H9 (cell line): ENCODE data around the gene NRP2. TPM values are rescaled to one million over a fixed set of nuclear protein-coding genes. Genes with fewer than 3 reads are reported as not detected.
A peak's percentile ranks its signal among the peaks of the same experiment; 100 is the strongest.

Source experiments
- DNase-seq: peaks from one replicate; pipeline ENCODE4 v3.0.0-alpha.2; 2017
- H2AFZ ChIP-seq: one replicate; pipeline ENCODE4 v1.6.1; 2013; ENCODE audit warnings: mild to moderate bottlenecking, low read length, control low read depth, moderate library complexity
- H2AK5ac ChIP-seq: 2 replicates; pipeline ENCODE4 v1.6.1; 2013; ENCODE audit warnings: low read length, control low read depth, mixed read lengths; ENCODE audit not compliant: insufficient read length
- H2BK120ac ChIP-seq: one replicate; pipeline ENCODE4 v1.6.1; 2013; ENCODE audit warnings: low read depth, mild to moderate bottlenecking, low read length, control low read depth, inconsistent platforms; ENCODE audit not compliant: poor library complexity, severe bottlenecking
- H2BK12ac ChIP-seq: 2 replicates; pipeline ENCODE4 v1.6.1; 2013; ENCODE audit warnings: low read length, control low read depth, mixed read lengths, low read depth; ENCODE audit not compliant: insufficient read length
- H2BK15ac ChIP-seq: 2 replicates; pipeline ENCODE4 v1.6.1; 2013; ENCODE audit warnings: low read depth, low read length, control low read depth
- H2BK20ac ChIP-seq: one replicate; pipeline ENCODE4 v1.6.1; 2013; ENCODE audit warnings: low read depth, mild to moderate bottlenecking, low read length, control low read depth, inconsistent platforms; ENCODE audit not compliant: poor library complexity, severe bottlenecking
- H2BK5ac ChIP-seq: 2 replicates; pipeline ENCODE4 v1.6.1; 2013; ENCODE audit warnings: low read length, control low read depth, mixed read lengths; ENCODE audit not compliant: insufficient read length
- H3K14ac ChIP-seq: 2 replicates; pipeline ENCODE4 v1.6.1; 2013; ENCODE audit warnings: low read length, control low read depth; ENCODE audit not compliant: insufficient read depth
- H3K18ac ChIP-seq: 2 replicates; pipeline ENCODE4 v1.6.1; 2013; ENCODE audit warnings: low read depth, mild to moderate bottlenecking, mixed read lengths, low read length, control low read depth; ENCODE audit not compliant: insufficient read length
- H3K23ac ChIP-seq: 2 replicates; pipeline ENCODE4 v1.6.1; 2013; ENCODE audit warnings: low read length, control low read depth, mixed read lengths, low read depth; ENCODE audit not compliant: insufficient read length
- H3K23me2 ChIP-seq: 2 replicates; pipeline ENCODE4 v1.6.1; 2013; ENCODE audit warnings: low read depth, mild to moderate bottlenecking, mixed read lengths, low read length, control low read depth; ENCODE audit not compliant: insufficient read length, poor library complexity, severe bottlenecking
- H3K27ac ChIP-seq: 2 replicates; pipeline ENCODE4 v1.5.1; 2013; ENCODE audit warnings: low read length, control low read depth, mixed read lengths, low read depth; ENCODE audit not compliant: insufficient read length
- H3K27me3 ChIP-seq: 2 replicates; pipeline ENCODE4 v1.6.1; 2013; ENCODE audit warnings: low read length, control low read depth, inconsistent platforms; ENCODE audit not compliant: insufficient read depth
- H3K4ac ChIP-seq: 2 replicates; pipeline ENCODE4 v1.6.1; 2013; ENCODE audit warnings: low read depth, mild to moderate bottlenecking, control low read depth, inconsistent platforms, low read length, moderate library complexity
- H3K4me1 ChIP-seq: 2 replicates; pipeline ENCODE4 v1.6.1; 2013; ENCODE audit warnings: low read length, control low read depth, inconsistent platforms; ENCODE audit not compliant: insufficient read depth
- H3K4me2 ChIP-seq: 2 replicates; pipeline ENCODE4 v1.6.1; 2013; ENCODE audit warnings: low read length, control low read depth, mixed read lengths; ENCODE audit not compliant: insufficient read length, insufficient read depth
- H3K56ac ChIP-seq: 2 replicates; pipeline ENCODE4 v1.6.1; 2013; ENCODE audit warnings: low read depth, mild to moderate bottlenecking, mixed read lengths, low read length, control low read depth; ENCODE audit not compliant: insufficient read length
- H3K79me1 ChIP-seq: 2 replicates; pipeline ENCODE4 v1.6.1; 2013; ENCODE audit warnings: low read depth, mild to moderate bottlenecking, moderate library complexity, low read length, control low read depth, inconsistent platforms; ENCODE audit not compliant: insufficient read depth, poor library complexity, severe bottlenecking
- H3K79me2 ChIP-seq: 2 replicates; pipeline ENCODE4 v1.6.1; 2013; ENCODE audit warnings: low read length, control low read depth, inconsistent platforms; ENCODE audit not compliant: insufficient read depth
- H3K9ac ChIP-seq: 2 replicates; pipeline ENCODE4 v1.6.1; 2013; ENCODE audit warnings: low read length, control low read depth, mixed read lengths; ENCODE audit not compliant: insufficient read length; ENCODE audit errors: extremely low read depth
- H3K9me3 ChIP-seq: one replicate; pipeline ENCODE4 v1.6.1; 2013; ENCODE audit warnings: low read depth, low read length, inconsistent platforms; ENCODE audit not compliant: control insufficient read depth
- H3T11ph ChIP-seq: one replicate; pipeline ENCODE4 v1.6.1; 2013; ENCODE audit warnings: mild to moderate bottlenecking, low read length, control low read depth, inconsistent platforms
- H4K20me1 ChIP-seq: one replicate; pipeline ENCODE4 v1.6.1; 2013; ENCODE audit not compliant: control insufficient read depth, insufficient read length, insufficient read depth
- H4K5ac ChIP-seq: 2 replicates; pipeline ENCODE4 v1.6.1; 2013; ENCODE audit warnings: low read depth, mild to moderate bottlenecking, mixed read lengths, low read length, control low read depth; ENCODE audit not compliant: insufficient read length
- H4K8ac ChIP-seq: replicated peaks from 2 replicates; pipeline ENCODE4 v1.6.1; 2013; ENCODE audit warnings: low read length, control low read depth, mixed read lengths, low read depth; ENCODE audit not compliant: insufficient read length
- H4K91ac ChIP-seq: 2 replicates; pipeline ENCODE4 v1.6.1; 2013; ENCODE audit warnings: low read depth, mild to moderate bottlenecking, moderate library complexity, mixed read lengths, low read length, control low read depth; ENCODE audit not compliant: insufficient read length
- H3K27ac Mint-ChIP-seq, 3 experiments: 2 replicates in 2 of 3; 3 replicates in 1 of 3; pipeline ENCODE4 v1.8.0; 2020 to 2021; ENCODE audit warnings: mixed read lengths in 3 of 3, mild to moderate bottlenecking in 1 of 3, moderate library complexity in 1 of 3
- H3K27me3 Mint-ChIP-seq: 2 replicates; pipeline ENCODE4 v1.8.0; 2021; ENCODE audit warnings: low read depth, mild to moderate bottlenecking, moderate library complexity, mixed read lengths
- H3K36me3 Mint-ChIP-seq, 3 experiments: 2 replicates in 2 of 3; 3 replicates in 1 of 3; pipeline ENCODE4 v1.8.0; 2020 to 2021; ENCODE audit warnings: low read depth in 3 of 3, mixed read lengths in 3 of 3; ENCODE audit not compliant: insufficient read depth in 1 of 3
- H3K4me1 Mint-ChIP-seq, 2 experiments: 2 replicates each; pipeline ENCODE4 v1.8.0; 2020; ENCODE audit warnings: mixed read lengths in 2 of 2
- H3K4me3 Mint-ChIP-seq, 2 experiments: 2 replicates in 1 of 2; 3 replicates in 1 of 2; pipeline ENCODE4 v1.8.0; 2020 to 2021; ENCODE audit warnings: mild to moderate bottlenecking in 2 of 2, mixed read lengths in 2 of 2, moderate library complexity in 1 of 2
- H3K9me3 Mint-ChIP-seq, 2 experiments: 2 replicates in 1 of 2; 3 replicates in 1 of 2; pipeline ENCODE4 v1.8.0; 2020; ENCODE audit warnings: mild to moderate bottlenecking in 2 of 2, mixed read lengths in 2 of 2, moderate library complexity in 1 of 2
- CTCF ChIP-seq: fragments of 200-600 bp; sonication (generic); conservative IDR thresholded peaks from 3 replicates; pipeline ENCODE4 v1.8.0; 2021; ENCODE audit warnings: antibody characterized with exemption, mild to moderate bottlenecking
- WGBS: extraction: QIAGEN DNeasy Blood & Tissue Kit; methylation state at CpG from one replicate; pipeline ENCODE4 v1.1.7; 2013; ENCODE audit warnings: missing lambda C conversion rate, low lambda C conversion rate, mixed read lengths; ENCODE audit not compliant: insufficient read length; ENCODE audit errors: extremely low coverage; 5-methylcytosine and 5-hydroxymethylcytosine counted together
- total RNA-seq: library from RNA; stranded (reverse); gene quantifications from 2 replicates; pipeline ENCODE4 v1.2.1, GENCODE V29; 2021

NRP2 gene
- total RNA-seq, 1 experiment from 2014 or later = 19.7 TPM

- no peak overlapping the region for H3K4ac ChIP-seq
- no peaks in the 10 kb centered on the region for H3K27me3 ChIP-seq
- no peak overlapping the region for H2BK20ac ChIP-seq
- no peak overlapping the region for H2BK15ac ChIP-seq
- no peaks in the 10 kb centered on the region for H3K27me3 Mint-ChIP-seq
- no CpG with 5 or more reads among the region's 1 CpG for WGBS
- H3K79me2 ChIP-seq = no peaks in the 10 kb centered on the region
- peak overlapping the region in 2 of 3 experiments; percentile 3 to 11; a peak in 2 of 7 replicates for H3K27ac Mint-ChIP-seq
- H3K9me3 Mint-ChIP-seq = peaks cover 16 to 21% of the 10 kb centered on the region in 2 experiments
- H4K20me1 ChIP-seq = no peaks in the 10 kb centered on the region
- no peak for DNase-seq
- no peak overlapping the region for H2BK12ac ChIP-seq
- H3T11ph ChIP-seq = no peak overlapping the region
- no peak overlapping the region for H2AK5ac ChIP-seq
- no peak overlapping the region for H3K56ac ChIP-seq
- no peak for TF ChIP-seq CTCF
- no peak overlapping the region for H3K9ac ChIP-seq
- peaks cover 30 to 38% of the 10 kb centered on the region in 2 experiments for H3K4me1 Mint-ChIP-seq
- H3K79me1 ChIP-seq = no peaks in the 10 kb centered on the region
- H2BK120ac ChIP-seq = no peak overlapping the region
- no peak overlapping the region for H4K8ac ChIP-seq
- no peak overlapping the region for H3K27ac ChIP-seq
- no peak overlapping the region for H3K23ac ChIP-seq
- no peak overlapping the region for H3K4me3 Mint-ChIP-seq
- H3K14ac ChIP-seq = no peak overlapping the region
- H2AFZ ChIP-seq = no peak overlapping the region
- no peak overlapping the region for H3K18ac ChIP-seq
- H3K36me3 Mint-ChIP-seq = peaks cover 7 to 32% (median 9%) of the 10 kb centered on the region in 3 experiments; a peak in 6 of 7 replicates
- H4K91ac ChIP-seq = no peak overlapping the region
- H2BK5ac ChIP-seq = no peak overlapping the region
- peaks cover 8% of the 10 kb centered on the region; the same call in 1 of the 2 replicates for H3K4me1 ChIP-seq
- H3K23me2 ChIP-seq = no peaks in the 10 kb centered on the region
- H3K4me2 ChIP-seq = no peak overlapping the region
- no peak overlapping the region for H4K5ac ChIP-seq
- no peaks in the 10 kb centered on the region for H3K9me3 ChIP-seq
Measured at GRCh38 chr2:205837663-205838062, 155.4 kb downstream of the NRP2 start.
